HG03439 (cell line): ENCODE data around the gene ZBTB7C.

Experiments used
- ATAC-seq: cut with Tn5 transposase; IDR thresholded peaks from one replicate; pipeline ENCODE4 v1.9.1; 2021; ENCODE audit warnings: mild to moderate bottlenecking, moderate library complexity; ENCODE audit not compliant: unreplicated experiment

Gene ZBTB7C

GRCh38 chr18:48355276-48356115, 53.7 kb downstream of the ZBTB7C start:
- no peak for ATAC-seq

- no peak for ATAC-seq
Observed at GRCh38 chr18:48354746-48355260, 54.4 kb downstream of the ZBTB7C start.

- no peak for ATAC-seq
Observed at GRCh38 chr18:48352051-48352755, 57.0 kb downstream of the ZBTB7C start.

- no peak for ATAC-seq
Observed at GRCh38 chr18:48351216-48352050, 57.8 kb downstream of the ZBTB7C start.

- ATAC-seq: no peak
Observed at GRCh38 chr18:48348739-48349138, 60.4 kb downstream of the ZBTB7C start.

GRCh38 chr18:48347756-48348326, 61.3 kb downstream of the ZBTB7C start:
- no peak for ATAC-seq

- ATAC-seq: no peak
Observed at GRCh38 chr18:48345596-48345995, 63.6 kb downstream of the ZBTB7C start.

GRCh38 chr18:48342581-48342980, 66.6 kb downstream of the ZBTB7C start:
- no peak for ATAC-seq

- ATAC-seq: no peak
Observed at GRCh38 chr18:48342125-48342524, 67.1 kb downstream of the ZBTB7C start.

GRCh38 chr18:48340560-48340959, 68.6 kb downstream of the ZBTB7C start:
- ATAC-seq: no peak

GRCh38 chr18:48339692-48340091, 69.5 kb downstream of the ZBTB7C start:
- ATAC-seq: no peak

- ATAC-seq: no peak
Observed at GRCh38 chr18:48338915-48339314, 70.3 kb downstream of the ZBTB7C start.

GRCh38 chr18:48337053-48337452, 72.1 kb downstream of the ZBTB7C start:
- no peak for ATAC-seq

GRCh38 chr18:48336332-48336731, 72.9 kb downstream of the ZBTB7C start:
- ATAC-seq: no peak

GRCh38 chr18:48335829-48336228, 73.4 kb downstream of the ZBTB7C start:
- no peak for ATAC-seq

- no peak for ATAC-seq
Observed at GRCh38 chr18:48334845-48335244, 74.3 kb downstream of the ZBTB7C start.

GRCh38 chr18:48333563-48333962, 75.6 kb downstream of the ZBTB7C start:
- no peak for ATAC-seq

- no peak for ATAC-seq
Observed at GRCh38 chr18:48330016-48330991, 78.9 kb downstream of the ZBTB7C start.

- ATAC-seq: no peak
Observed at GRCh38 chr18:48328473-48329210, 80.5 kb downstream of the ZBTB7C start.
